GM19025 (cell line): ENCODE data around the gene WNK2.

Experiments used
- ATAC-seq: cut with Tn5 transposase; IDR thresholded peaks from one replicate; pipeline ENCODE4 v1.9.1; 2021; ENCODE audit warnings: mild to moderate bottlenecking, low read depth, moderate library complexity; ENCODE audit not compliant: unreplicated experiment

The WNK2 gene

GRCh38 chr9:93288341-93288740 is 104.4 kb downstream of the WNK2 start:
- no peak for ATAC-seq

- no peak for ATAC-seq
Measured at GRCh38 chr9:93288891-93289883, 105.2 kb downstream of the WNK2 start.

GRCh38 chr9:93290495-93291434 is 106.8 kb downstream of the WNK2 start:
- no peak for ATAC-seq

- ATAC-seq, result no peak
Measured at GRCh38 chr9:93291536-93292287, 107.8 kb downstream of the WNK2 start.

GRCh38 chr9:93292288-93292615 is 108.3 kb downstream of the WNK2 start:
- no peak for ATAC-seq

GRCh38 chr9:93292664-93293328 is 108.9 kb downstream of the WNK2 start:
- no peak for ATAC-seq

- no peak for ATAC-seq
Measured at GRCh38 chr9:93294011-93294410, 110.1 kb downstream of the WNK2 start.

GRCh38 chr9:93295031-93295430 is 111.1 kb downstream of the WNK2 start:
- ATAC-seq, result no peak

- ATAC-seq, result no peak
Measured at GRCh38 chr9:93295456-93296076, 111.6 kb downstream of the WNK2 start.

- no peak for ATAC-seq
Measured at GRCh38 chr9:93296889-93297480, 113.0 kb downstream of the WNK2 start.

GRCh38 chr9:93297659-93298497 is 113.9 kb downstream of the WNK2 start:
- ATAC-seq, result no peak

GRCh38 chr9:93298498-93299417 is 114.8 kb downstream of the WNK2 start:
- ATAC-seq, result no peak

GRCh38 chr9:93299418-93300174 is 115.7 kb downstream of the WNK2 start:
- no peak for ATAC-seq

GRCh38 chr9:93300175-93300572 is 116.2 kb downstream of the WNK2 start:
- ATAC-seq, result no peak

- no peak for ATAC-seq
Measured at GRCh38 chr9:93300585-93301081, 116.7 kb downstream of the WNK2 start.

GRCh38 chr9:93301291-93301811 is 117.4 kb downstream of the WNK2 start:
- no peak for ATAC-seq
